ENCODE results near the gene ACTL9.

ACTL9 gene

DNA sequence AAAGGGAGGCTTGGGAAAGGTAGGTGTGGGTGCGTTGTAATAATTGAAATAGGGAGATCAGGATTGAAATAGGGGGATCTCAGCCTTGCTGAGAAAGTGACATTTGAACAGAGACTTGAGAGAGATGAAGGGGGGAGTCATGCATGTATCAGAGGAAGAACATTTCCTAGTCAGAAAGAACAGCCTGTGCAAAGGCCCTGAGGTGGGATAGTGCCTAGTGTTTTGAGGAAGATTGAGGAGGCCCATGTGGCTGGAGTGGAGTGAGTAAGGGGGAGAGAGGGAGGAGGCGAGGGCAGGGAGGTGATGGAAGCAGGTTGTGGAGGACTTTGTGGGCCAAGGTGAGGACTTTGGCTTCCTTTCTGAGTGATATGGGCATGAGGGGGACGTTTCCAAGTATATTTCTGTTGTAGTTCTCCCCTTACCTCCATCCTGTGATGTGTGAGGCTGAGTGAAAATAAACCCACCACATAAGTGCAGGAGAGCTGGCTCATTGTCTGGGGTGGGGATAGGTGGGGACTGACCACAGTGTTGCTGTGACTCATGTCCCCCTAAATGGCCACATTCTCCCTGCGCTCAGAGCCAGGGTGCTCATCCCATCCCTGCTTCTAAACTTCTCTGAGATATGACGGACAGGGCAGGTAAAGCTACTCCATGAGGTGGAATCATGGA, 17.8 kb downstream of the ACTL9 start:
- Histone ChIP-seq H3K27ac (ENCODE audit: low read length) (no peak overlapping the region), H3K27me3 (replicated peaks; ENCODE audit: insufficient read depth, low read length) (0 out of 2 replicates have a peak, but pooled peaks cover 6% of the 10 kb centered on the region), H3K9ac (ENCODE audit: low read length) (no peak overlapping the region), H3K4me2 (ENCODE audit: low read depth, low read length) (no peak overlapping the region), H3K9me3 (replicated peaks; ENCODE audit: insufficient read depth, low read length) (no peaks in the 10 kb centered on the region), H3K9me2 (replicated peaks; ENCODE audit: insufficient read depth, low read length) (no peaks in the 10 kb centered on the region), H3K79me2 (ENCODE audit: low read length) (no peaks in the 10 kb centered on the region), H2AFZ (ENCODE audit: low read length) (no peak overlapping the region), H3F3A (ENCODE audit: insufficient read depth, low read length) (no peaks in the 10 kb centered on the region), H3K36me3 (replicated peaks; ENCODE audit: insufficient read depth, low read length) (no peaks in the 10 kb centered on the region), H3K4me3 (ENCODE audit: low read length) (no peak overlapping the region), H4K20me1 (ENCODE audit: insufficient read depth, low read length) (no peaks in the 10 kb centered on the region), H3K4me1 (ENCODE audit: low read length) (no peaks in the 10 kb centered on the region)
- no peak for TF ChIP-seq EZH2 (optimal IDR thresholded peaks at IDR 0.05; ENCODE audit: low read depth, low read length)
- no peak for TF ChIP-seq EZH2phosphoT487 (IDR thresholded peaks at IDR 0.05; ENCODE audit: low read length)
- TF ChIP-seq, protein P1, sequence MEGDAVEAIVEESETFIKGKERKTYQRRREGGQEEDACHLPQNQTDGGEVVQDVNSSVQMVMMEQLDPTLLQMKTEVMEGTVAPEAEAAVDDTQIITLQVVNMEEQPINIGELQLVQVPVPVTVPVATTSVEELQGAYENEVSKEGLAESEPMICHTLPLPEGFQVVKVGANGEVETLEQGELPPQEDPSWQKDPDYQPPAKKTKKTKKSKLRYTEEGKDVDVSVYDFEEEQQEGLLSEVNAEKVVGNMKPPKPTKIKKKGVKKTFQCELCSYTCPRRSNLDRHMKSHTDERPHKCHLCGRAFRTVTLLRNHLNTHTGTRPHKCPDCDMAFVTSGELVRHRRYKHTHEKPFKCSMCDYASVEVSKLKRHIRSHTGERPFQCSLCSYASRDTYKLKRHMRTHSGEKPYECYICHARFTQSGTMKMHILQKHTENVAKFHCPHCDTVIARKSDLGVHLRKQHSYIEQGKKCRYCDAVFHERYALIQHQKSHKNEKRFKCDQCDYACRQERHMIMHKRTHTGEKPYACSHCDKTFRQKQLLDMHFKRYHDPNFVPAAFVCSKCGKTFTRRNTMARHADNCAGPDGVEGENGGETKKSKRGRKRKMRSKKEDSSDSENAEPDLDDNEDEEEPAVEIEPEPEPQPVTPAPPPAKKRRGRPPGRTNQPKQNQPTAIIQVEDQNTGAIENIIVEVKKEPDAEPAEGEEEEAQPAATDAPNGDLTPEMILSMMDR (IDR thresholded peaks at IDR 0.05; ENCODE audit: low read length) = no peak
- no peak for DNase-seq

DNA sequence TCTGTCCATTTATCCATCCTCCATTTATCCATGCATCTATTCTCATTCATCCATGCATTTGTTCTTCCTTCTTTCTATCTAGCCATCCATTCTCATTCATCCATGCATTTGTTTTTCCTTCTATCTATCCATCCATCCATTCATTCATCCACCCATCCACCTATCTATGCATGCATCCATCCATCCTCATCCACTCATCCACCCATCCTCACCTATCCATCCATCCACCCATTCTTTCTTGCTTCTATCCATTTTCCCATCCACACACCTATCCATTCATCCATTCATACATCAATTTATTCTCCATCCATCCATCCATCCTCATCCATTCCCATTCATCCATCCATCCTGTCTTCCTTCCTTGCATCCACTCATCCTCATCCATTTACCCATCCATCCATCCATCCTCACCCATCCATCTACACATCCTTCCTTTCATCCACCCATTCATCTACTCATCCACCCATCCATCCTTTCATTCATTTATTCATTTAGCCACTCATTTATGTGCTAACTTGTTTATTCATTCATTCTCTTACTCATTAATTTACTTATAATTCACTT, 20.3 kb downstream of the ACTL9 start:
- 0 out of 2 replicates have a peak, but pooled peaks cover 11% of the 10 kb centered on the region for H3K27me3 ChIP-seq (replicated peaks; ENCODE audit: insufficient read depth, low read length)
- H3K9me3 ChIP-seq (replicated peaks; ENCODE audit: insufficient read depth, low read length) = no peaks in the 10 kb centered on the region

DNA sequence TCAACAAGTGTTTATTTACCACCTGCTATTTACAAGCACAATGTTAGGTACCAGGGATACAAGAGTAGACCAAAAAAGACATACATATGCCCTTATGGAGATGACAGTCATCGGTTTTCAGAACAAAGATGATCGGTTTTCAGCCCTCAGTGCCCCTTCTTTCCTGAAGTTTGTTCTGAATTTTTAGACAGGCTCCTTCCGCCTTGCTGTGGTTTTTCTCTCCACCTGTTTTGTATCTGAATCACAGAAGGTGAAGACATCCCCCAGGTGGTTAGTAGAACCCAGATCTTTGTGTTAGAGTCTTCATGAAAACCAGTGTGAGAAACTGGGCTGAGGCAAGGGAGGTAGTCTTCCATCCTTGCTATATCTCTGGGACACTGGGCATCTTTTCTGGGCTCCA, 23.5 kb downstream of the ACTL9 start:
- H3F3A ChIP-seq (ENCODE audit: insufficient read depth, low read length) = no peaks in the 10 kb centered on the region
- TF ChIP-seq EZH2 (optimal IDR thresholded peaks at IDR 0.05; ENCODE audit: low read depth, low read length) (no peak), EZH2phosphoT487 (IDR thresholded peaks at IDR 0.05; ENCODE audit: low read length) (no peak)
- TF ChIP-seq, protein P1 (IDR thresholded peaks at IDR 0.05; ENCODE audit: low read length) = no peak
- H4K20me1 ChIP-seq (ENCODE audit: insufficient read depth, low read length) = no peaks in the 10 kb centered on the region
- no peak overlapping the region for H3K4me2 ChIP-seq (ENCODE audit: low read depth, low read length)
- no peaks in the 10 kb centered on the region for H3K4me1 ChIP-seq (ENCODE audit: low read length)
- no peaks in the 10 kb centered on the region for H3K9me2 ChIP-seq (replicated peaks; ENCODE audit: insufficient read depth, low read length)
- no peak overlapping the region for H3K27ac ChIP-seq (ENCODE audit: low read length)
- peaks cover 18% of the 10 kb centered on the region; the same call in 1 of the 2 replicates for H3K27me3 ChIP-seq (replicated peaks; ENCODE audit: insufficient read depth, low read length)
- H2AFZ ChIP-seq (ENCODE audit: low read length) = no peak overlapping the region
- no peak overlapping the region for H3K4me3 ChIP-seq (ENCODE audit: low read length)
- H3K9me3 ChIP-seq (replicated peaks; ENCODE audit: insufficient read depth, low read length) = no peaks in the 10 kb centered on the region
- no peak for DNase-seq
- H3K36me3 ChIP-seq (replicated peaks; ENCODE audit: insufficient read depth, low read length) = no peaks in the 10 kb centered on the region
- H3K79me2 ChIP-seq (ENCODE audit: low read length) = no peaks in the 10 kb centered on the region
- H3K9ac ChIP-seq (ENCODE audit: low read length) = no peak overlapping the region

More for the DNA sequence above, 20.3 kb downstream of the ACTL9 start:
- Histone ChIP-seq H3K9me2 (replicated peaks; ENCODE audit: insufficient read depth, low read length) (no peaks in the 10 kb centered on the region), H2AFZ (ENCODE audit: low read length) (no peak overlapping the region), H4K20me1 (ENCODE audit: insufficient read depth, low read length) (no peaks in the 10 kb centered on the region), H3K9ac (ENCODE audit: low read length) (no peak overlapping the region), H3K4me2 (ENCODE audit: low read depth, low read length) (no peak overlapping the region), H3K4me3 (ENCODE audit: low read length) (no peak overlapping the region), H3K4me1 (ENCODE audit: low read length) (no peaks in the 10 kb centered on the region), H3F3A (ENCODE audit: insufficient read depth, low read length) (no peaks in the 10 kb centered on the region), H3K79me2 (ENCODE audit: low read length) (no peaks in the 10 kb centered on the region), H3K27ac (ENCODE audit: low read length) (no peak overlapping the region), H3K36me3 (replicated peaks; ENCODE audit: insufficient read depth, low read length) (no peaks in the 10 kb centered on the region)
- DNase-seq = no peak
- TF ChIP-seq, protein P1 (IDR thresholded peaks at IDR 0.05; ENCODE audit: low read length) = no peak
- TF ChIP-seq EZH2phosphoT487 (IDR thresholded peaks at IDR 0.05; ENCODE audit: low read length) (no peak), EZH2 (optimal IDR thresholded peaks at IDR 0.05; ENCODE audit: low read depth, low read length) (no peak)

All from MM.1S (cell line).